NCI-H2196 treated with DMSO at 0.1 percent for 48 hours (cell line): ENCODE measurements around the gene TMEM164.

Source experiments
- DNase-seq: peaks from one replicate; lab custom pipeline; 2025; ENCODE audit not compliant: unreplicated experiment; lab: John Stamatoyannopoulos, UW

TMEM164 gene

DNA sequence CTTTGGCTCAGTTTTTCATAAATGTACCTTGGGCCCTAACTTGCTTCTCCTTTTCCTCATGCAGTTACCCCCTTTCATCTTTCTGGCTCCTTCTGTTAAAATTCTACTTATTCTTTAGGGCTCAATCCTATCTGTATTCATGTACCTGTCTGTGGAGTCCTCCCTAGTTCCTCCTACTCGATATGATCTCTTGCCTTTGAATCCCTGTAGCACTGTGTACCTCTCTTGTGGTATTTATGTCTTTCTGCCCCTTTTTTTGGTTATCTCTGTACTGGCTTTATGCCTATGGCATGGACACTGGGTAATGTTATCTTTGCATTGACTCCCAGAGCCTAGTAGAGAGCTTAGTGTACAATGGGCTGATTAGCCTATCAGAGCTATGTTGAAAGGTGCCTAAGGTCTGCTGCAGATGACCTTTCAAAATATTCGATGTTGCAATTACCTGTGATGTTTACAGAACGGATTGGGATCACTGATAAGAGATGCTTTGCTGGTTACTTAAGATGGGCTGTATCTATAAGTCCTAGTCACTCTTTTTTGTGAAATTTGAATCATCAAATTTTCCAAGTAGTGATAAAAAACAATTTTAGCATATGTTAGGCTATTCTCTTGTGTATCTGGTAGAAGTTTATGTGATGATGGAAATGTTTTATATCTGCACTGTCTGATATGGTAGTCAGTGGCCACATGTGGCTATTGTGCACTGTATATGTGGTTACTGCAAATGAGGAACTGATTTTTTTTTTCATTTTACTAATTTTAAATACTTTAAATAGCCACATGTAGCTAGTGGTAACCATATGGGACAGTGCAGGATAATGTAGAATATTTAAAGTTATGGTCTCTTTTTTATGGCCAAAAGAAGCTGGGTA lies 33.5 kb downstream of the TMEM164 start:
- no peak for DNase-seq

DNA sequence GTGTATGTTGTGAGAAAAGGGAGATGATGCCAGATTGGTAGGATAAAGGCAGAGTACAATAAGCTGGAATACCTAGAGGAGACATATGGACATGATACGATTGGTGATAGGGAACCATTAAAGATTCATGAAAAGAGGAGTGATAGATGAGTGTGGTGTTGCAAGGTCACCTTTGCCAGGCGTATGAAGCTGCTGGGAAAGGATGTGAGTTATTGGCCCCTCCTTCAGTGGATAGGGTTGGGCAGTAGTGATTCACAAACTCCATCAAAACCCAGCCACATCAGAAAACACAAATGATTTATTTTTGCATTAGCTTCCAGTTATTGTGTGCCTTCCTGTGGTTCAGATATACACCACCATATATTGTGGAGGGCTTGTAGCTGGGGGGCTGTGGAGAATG lies 34.3 kb downstream of the TMEM164 start:
- DNase-seq: no peak

GRCh38 chrX:110038900-110039299 lies 36.0 kb downstream of the TMEM164 start:
- DNase-seq: no peak

GRCh38 chrX:110041980-110042379 lies 39.1 kb downstream of the TMEM164 start:
- DNase-seq: no peak

DNA sequence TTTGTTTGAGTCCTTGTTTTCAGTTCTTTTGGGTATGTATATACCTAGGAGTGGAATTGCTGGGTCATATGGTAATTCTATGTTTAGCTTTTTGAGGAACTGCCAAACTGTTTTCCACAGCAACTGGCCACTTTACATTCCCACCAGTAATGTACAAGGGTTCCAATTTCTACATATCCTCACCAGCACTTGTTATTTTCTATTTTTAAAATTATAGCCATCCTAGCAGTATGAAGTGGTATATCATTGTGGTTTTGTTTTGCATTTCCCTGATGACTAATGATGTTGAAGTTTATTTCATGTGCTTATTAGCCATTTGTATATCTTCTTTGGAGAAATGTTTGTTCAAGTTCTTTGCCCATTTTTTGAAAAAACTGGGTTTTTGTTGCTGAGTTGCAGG lies 39.6 kb downstream of the TMEM164 start:
- no peak for DNase-seq

DNA sequence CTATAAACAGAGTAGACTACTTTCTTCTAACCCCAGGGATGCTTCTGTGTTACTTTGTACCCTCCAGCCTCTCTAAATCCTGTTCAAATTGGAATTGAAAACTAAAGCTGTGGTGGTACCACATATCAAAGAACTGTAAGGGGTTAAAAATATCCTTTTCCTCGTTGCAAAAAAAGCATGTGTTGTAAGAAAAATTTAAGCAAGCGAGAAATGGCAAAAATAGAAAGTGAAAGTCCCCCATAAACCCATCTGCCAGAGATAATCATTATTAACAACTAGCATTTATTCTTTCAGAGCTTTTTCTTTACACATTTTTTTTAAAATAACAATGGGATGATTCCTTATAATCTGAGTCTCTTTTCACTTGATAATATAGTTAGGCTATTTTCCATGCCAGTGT lies 40.6 kb downstream of the TMEM164 start:
- DNase-seq: no peak

GRCh38 chrX:110044346-110045249 lies 41.7 kb downstream of the TMEM164 start:
- DNase-seq: no peak

- no peak for DNase-seq
These were observed 42.5 kb downstream of the TMEM164 start for GRCh38 chrX:110045421-110045820.

DNA sequence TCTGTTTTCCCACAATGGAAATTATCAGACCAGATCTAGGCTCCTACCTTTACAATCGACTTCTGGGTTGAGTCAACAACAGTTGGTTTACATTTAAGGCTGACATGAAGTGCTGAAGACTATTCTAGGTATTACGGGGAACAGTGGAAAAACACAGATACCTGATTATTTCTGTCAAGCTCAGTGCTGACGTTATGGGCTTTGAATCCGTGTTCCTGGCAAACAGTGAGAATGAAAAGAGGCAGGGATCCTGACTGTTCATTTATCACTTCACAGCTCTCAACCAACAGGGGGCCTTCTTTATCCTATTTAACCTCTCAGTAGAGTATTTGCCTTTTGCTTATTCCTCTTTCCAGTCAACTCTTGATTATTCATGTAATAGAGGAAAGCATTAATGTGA lies 43.1 kb downstream of the TMEM164 start:
- DNase-seq: no peak

- no peak for DNase-seq
These were observed 44.1 kb downstream of the TMEM164 start for GRCh38 chrX:110046971-110047370.

DNA sequence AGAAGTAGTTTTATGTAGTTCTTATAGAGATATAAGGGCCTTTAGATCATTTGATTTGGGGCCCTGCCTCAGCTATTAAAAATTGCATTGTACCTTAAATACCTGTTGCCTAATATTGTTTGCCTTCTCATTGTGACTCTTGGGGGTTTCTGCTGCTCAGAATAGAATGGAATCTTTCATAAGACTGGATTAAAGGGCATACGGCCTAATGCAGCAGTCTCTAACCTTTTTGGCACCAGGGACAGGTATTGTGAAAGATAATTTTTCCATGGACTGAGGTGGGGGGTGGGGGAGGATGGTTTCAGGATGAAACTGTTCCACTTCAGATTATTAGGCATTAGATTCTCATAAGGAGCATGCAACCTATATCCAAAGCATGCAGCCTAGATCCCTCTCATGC lies 46.2 kb downstream of the TMEM164 start:
- no peak for DNase-seq

DNA sequence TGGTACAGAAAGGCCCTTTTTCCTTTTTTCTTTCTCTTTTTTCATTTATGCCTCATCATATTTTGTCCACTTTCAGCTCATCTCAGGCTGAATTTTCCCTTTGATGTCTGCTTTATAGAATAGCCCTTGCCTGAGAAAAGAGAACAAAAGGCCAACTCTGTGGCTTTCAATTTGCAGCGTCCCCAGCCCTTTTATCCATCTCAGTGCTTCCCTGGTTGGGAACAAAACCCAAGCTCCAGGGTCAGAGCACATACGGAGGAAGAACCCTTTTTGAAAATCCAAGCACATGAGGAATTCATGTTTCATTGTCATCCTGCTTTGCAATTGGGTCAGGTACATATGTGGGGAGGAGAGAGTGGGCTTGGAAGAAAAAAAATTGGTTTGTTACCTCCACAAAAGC lies 47.5 kb downstream of the TMEM164 start:
- no peak for DNase-seq

DNA sequence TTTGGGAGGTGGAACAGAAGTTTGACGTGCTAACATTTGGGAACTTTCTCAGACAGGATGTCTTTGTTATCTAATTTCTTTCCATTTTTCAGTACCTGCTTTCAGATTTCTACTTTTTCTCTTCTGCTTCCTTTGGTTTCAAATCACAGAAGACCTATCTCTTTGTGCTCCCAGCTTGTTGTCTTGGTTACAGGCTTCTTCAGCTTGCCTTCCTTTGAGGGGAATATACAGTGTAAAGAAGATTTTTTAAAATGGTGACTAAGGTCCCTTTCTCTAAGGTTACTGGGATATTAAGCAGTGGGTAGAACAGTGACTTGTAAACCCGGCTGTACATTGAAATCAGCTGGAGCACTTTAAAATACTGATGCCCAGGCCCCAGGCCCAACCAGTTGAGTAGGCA lies 48.0 kb downstream of the TMEM164 start:
- DNase-seq: no peak

GRCh38 chrX:110051559-110051958 lies 48.6 kb downstream of the TMEM164 start:
- DNase-seq: no peak

DNA sequence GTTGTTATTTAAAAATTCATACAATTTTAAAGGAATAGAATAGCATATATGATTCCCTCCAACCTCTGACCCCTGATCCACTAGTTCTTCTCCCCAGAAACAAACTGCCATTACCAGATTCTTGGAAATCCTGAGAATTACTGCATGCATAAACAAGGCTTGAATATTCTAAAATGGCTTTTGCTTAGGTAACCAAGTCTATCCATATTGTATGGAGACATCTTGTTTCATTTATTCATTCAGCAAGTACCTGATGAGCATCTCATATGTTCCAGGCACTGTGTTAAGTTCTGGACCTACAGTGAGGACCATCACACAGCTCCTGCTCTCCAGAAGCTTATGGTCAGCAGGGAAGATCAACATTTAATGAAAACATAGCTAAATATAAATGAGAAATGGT lies 49.4 kb downstream of the TMEM164 start:
- DNase-seq: no peak

DNA sequence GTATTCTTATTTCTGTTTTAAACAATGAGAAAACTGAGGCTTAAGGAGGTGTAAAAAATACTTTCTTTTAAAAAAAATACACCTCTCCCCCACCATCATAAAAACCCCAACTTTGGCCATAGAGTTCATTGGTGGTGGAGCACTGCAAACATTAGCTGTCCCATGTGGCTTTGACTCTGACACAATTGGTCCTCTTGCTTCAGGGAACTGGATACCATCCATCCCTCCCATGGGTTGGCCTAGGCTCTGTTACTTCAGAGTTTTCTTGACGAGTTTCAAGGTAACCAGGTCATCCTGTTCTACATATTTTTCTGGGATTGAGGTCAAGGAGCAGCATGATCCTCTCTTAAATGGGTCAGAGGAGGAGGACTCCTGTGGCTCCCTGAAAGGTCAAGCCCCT lies 50.5 kb downstream of the TMEM164 start:
- DNase-seq: no peak

DNA sequence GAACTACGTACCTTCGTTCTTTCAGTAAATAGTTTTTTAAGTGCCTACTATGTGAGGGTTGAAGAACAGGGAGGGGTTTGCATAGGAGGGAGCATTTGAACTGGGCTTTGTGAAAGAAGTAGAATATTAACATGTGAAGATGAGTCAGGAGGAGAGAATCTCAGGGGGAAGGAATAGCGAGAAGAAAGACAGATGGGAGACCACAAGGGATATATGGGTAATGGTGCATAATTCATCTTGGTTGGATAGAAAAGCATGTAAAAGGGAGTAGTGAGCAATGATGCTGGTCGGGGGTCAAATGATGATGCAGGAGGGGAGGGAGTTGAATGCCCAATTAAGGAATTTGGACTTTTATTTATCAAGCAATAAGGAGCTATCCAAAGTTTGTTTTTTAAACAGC lies 52.7 kb downstream of the TMEM164 start:
- no peak for DNase-seq

DNA sequence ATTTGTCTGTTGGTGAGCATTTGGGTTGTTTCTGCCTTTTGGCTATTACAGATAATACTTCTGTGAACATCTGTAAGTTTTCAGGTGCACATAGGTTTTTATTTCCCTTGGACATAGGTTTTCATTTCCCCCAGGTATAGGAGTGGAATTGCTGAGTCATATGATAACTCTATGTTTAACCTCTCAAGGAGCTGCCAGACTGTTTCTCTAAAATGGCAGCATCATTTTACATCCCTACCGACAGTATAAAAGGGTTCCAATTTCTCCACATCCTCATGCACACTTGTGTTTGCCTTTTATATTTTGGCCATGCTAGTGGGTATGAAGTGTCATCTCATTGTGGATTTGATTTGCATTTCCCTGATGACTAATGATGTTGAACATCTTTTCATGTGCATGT lies 53.5 kb downstream of the TMEM164 start:
- no peak for DNase-seq

GRCh38 chrX:110059410-110059809 lies 56.5 kb downstream of the TMEM164 start:
- no peak for DNase-seq

GRCh38 chrX:110060317-110060716 lies 57.4 kb downstream of the TMEM164 start:
- DNase-seq: no peak

GRCh38 chrX:110060846-110061537 lies 58.1 kb downstream of the TMEM164 start:
- DNase-seq: no peak

GRCh38 chrX:110062919-110063318 lies 60.0 kb downstream of the TMEM164 start:
- DNase-seq: no peak
